Keratinocyte (primary cell): ENCODE results near the gene DCLRE1C.

Experiments used
- CTCF ChIP-seq, 3 experiments: IDR thresholded peaks in 1 of 3; conservative IDR thresholded peaks in 1 of 3; optimal IDR thresholded peaks in 1 of 3; 2 replicates in 2 of 3; 3 replicates in 1 of 3; pipeline versions ENCODE3 to v1.5.1; 2011; ENCODE audit warnings: low read length in 3 of 3, mild to moderate bottlenecking in 3 of 3, moderate library complexity in 2 of 3, control low read depth in 1 of 3, inconsistent platforms in 1 of 3; ENCODE audit not compliant: insufficient read depth in 2 of 3; ENCODE audit errors: extremely low read depth in 1 of 3
- EZH2 ChIP-seq: IDR thresholded peaks from one replicate; pipeline ENCODE4 v1.6.1; 2012; ENCODE audit warnings: inconsistent platforms, mild to moderate bottlenecking, low read length, moderate library complexity

DNA sequence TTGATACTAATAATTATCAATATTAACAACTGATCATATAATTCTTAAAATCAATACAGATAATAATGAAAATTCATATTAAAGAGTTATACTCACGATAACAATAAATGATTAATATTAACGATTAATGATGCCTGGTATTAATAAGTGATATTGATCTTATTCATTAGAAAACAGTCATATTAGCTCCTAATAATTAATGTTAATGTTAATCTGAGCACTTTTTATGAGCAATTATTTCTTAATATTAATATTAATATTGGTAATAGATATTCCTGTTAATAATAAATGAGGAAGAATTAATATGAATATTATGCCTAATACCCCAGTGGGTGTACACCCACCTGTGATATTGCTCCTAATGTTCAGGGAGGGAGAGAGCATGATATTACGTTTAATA, 28.8 kb upstream of the DCLRE1C start:
- TF ChIP-seq CTCF (optimal IDR thresholded peaks at IDR 0.05 in 1 of 3, IDR thresholded peaks at IDR 0.05 in 1 of 3, conservative IDR thresholded peaks at IDR 0.05 in 1 of 3; ENCODE audit: extremely low read depth in 1 of 3, insufficient read depth in 2 of 3, low read length in 3 of 3) (no peak), EZH2 (no peak)
